ENCODE results near the gene GCSAML.

GCSAML gene

GRCh38 chr1:247574664-247575063, 25.7 kb downstream of the GCSAML start:
- DNase-seq, result no peak

GRCh38 chr1:247576514-247576913, 27.6 kb downstream of the GCSAML start:
- no peak for DNase-seq

- DNase-seq, result no peak
Measured at GRCh38 chr1:247578946-247579460, 30.1 kb downstream of the GCSAML start.

GRCh38 chr1:247588060-247588459, 39.1 kb downstream of the GCSAML start, which contains the start of gene OR2G2:
OR2G2 (plus strand) TSS chr1:247588360; CDS start chr1:247588360, 0 bp downstream.
- DNase-seq, result no peak

- DNase-seq, result no peak
Measured at GRCh38 chr1:247605286-247605685, 56.4 kb downstream of the GCSAML start, which contains the start of gene OR2G3. OR2G3 (plus strand) TSS chr1:247605586; CDS start chr1:247605586, 0 bp downstream.

GRCh38 chr1:247613405-247613804, 64.5 kb downstream of the GCSAML start:
- no peak for DNase-seq

- DNase-seq, result no peak
Measured at GRCh38 chr1:247614625-247615024, 65.7 kb downstream of the GCSAML start.

Data from islet precursor cell (in vitro differentiated cells).